Suprapubic skin (tissue), 4 donors: ENCODE data around the gene TXLNG. TPM values are rescaled to one million over a fixed set of nuclear protein-coding genes. Genes with fewer than 3 reads are reported as not detected.
"Not testable (repeated sequence)": the region's sequence is repeated elsewhere in the genome, so short reads cannot be mapped to it uniquely, and the experiment has no call there.

Experiments used
- DNase-seq, 2 donors: peaks; one replicate each; pipeline ENCODE4 v3.0.0-alpha.2; 2019; ENCODE audit warnings: low spot score in 2 of 2
- H3K27ac ChIP-seq: fragments of 200-600 bp; sonication (generic); one replicate; pipeline ENCODE4 v1.5.1; 2019
- H3K27me3 ChIP-seq: fragments of 200-600 bp; sonication (generic); one replicate; pipeline ENCODE4 v1.5.1; 2019
- H3K36me3 ChIP-seq: fragments of 200-600 bp; sonication (generic); one replicate; pipeline ENCODE4 v1.5.1; 2019
- H3K4me1 ChIP-seq: fragments of 200-600 bp; sonication (generic); one replicate; pipeline ENCODE4 v1.5.1; 2019
- H3K4me3 ChIP-seq: fragments of 200-600 bp; sonication (generic); one replicate; pipeline ENCODE4 v1.5.1; 2019; ENCODE audit warnings: mild to moderate bottlenecking
- H3K9me3 ChIP-seq: fragments of 200-600 bp; sonication (generic); one replicate; pipeline ENCODE4 v1.5.1; 2019
- EP300 ChIP-seq: sonication (generic); formaldehyde crosslinking; IDR thresholded peaks from one replicate; pipeline ENCODE4 v1.6.1; 2017; ENCODE audit warnings: antibody characterized with exemption
- POLR2A ChIP-seq, 2 donors: fragments of 450-650 bp; IDR thresholded peaks; one replicate each; pipeline ENCODE4 v1.6.1; 2017; ENCODE audit warnings: antibody characterized with exemption in 2 of 2, mild to moderate bottlenecking in 2 of 2, moderate library complexity in 2 of 2
- POLR2AphosphoS5 ChIP-seq, 3 donors: sonication (generic); formaldehyde crosslinking; IDR thresholded peaks; one replicate each; pipeline ENCODE4 v1.6.1; 2017; ENCODE audit warnings: antibody characterized with exemption in 3 of 3
- WGBS: methylation state at CpG from one replicate; pipeline ENCODE4 v1.1.5; 2018; 5-methylcytosine and 5-hydroxymethylcytosine counted together
- total RNA-seq, 4 donors: library from RNA; depleted of rRNA; stranded (reverse); fragments of >200 nt; gene quantifications; one replicate each; pipeline ENCODE4 v1.1.0, GENCODE V29; 2016
- TF ChIP-seq, protein P1 (sequence below), 2 donors: fragments of 200-600 bp in 1 of 2; fragments of 450-650 bp in 1 of 2; sonication (generic) in 1 of 2; IDR thresholded peaks; one replicate each; pipeline ENCODE4 v1.5.1; 2016 to 2019; ENCODE audit warnings: antibody characterized with exemption in 2 of 2, mild to moderate bottlenecking in 1 of 2, moderate library complexity in 1 of 2

Gene TXLNG
- total RNA-seq, 4 donors from 2014 or later = 8.6 to 15.5 (median 14.5) TPM

GRCh38 chrX:16855363-16856075 is 69.3 kb downstream of the TXLNG start:
- 97% methylated on average over 5 of the region's 5 CpGs for WGBS
- Histone ChIP-seq H3K27ac (no peak overlapping the region), H3K36me3 (peaks cover 17% of the 10 kb centered on the region), H3K4me1 (no peaks in the 10 kb centered on the region), H3K27me3 (no peaks in the 10 kb centered on the region), H3K9me3 (no peaks in the 10 kb centered on the region), H3K4me3 (no peak overlapping the region)
- no peak for DNase-seq
- TF ChIP-seq EP300 (no peak), POLR2AphosphoS5 (IDR thresholded peaks at IDR 0.05) (no peak), POLR2A (IDR thresholded peaks at IDR 0.05) (no peak)
- TF ChIP-seq, protein P1, sequence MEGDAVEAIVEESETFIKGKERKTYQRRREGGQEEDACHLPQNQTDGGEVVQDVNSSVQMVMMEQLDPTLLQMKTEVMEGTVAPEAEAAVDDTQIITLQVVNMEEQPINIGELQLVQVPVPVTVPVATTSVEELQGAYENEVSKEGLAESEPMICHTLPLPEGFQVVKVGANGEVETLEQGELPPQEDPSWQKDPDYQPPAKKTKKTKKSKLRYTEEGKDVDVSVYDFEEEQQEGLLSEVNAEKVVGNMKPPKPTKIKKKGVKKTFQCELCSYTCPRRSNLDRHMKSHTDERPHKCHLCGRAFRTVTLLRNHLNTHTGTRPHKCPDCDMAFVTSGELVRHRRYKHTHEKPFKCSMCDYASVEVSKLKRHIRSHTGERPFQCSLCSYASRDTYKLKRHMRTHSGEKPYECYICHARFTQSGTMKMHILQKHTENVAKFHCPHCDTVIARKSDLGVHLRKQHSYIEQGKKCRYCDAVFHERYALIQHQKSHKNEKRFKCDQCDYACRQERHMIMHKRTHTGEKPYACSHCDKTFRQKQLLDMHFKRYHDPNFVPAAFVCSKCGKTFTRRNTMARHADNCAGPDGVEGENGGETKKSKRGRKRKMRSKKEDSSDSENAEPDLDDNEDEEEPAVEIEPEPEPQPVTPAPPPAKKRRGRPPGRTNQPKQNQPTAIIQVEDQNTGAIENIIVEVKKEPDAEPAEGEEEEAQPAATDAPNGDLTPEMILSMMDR (IDR thresholded peaks at IDR 0.05) = no peak

GRCh38 chrX:16856076-16856404 is 69.8 kb downstream of the TXLNG start:
- H3K27me3 ChIP-seq, DNase-seq, H3K9me3 ChIP-seq, H3K4me1 ChIP-seq, H3K27ac ChIP-seq, H3K4me3 ChIP-seq: not testable (repeated sequence)
- 80% methylated on average over 2 of the region's 2 CpGs for WGBS
- H3K36me3 ChIP-seq = peaks cover 17% of the 10 kb centered on the region

- DNase-seq = no peak
- no peaks in the 10 kb centered on the region for H3K4me1 ChIP-seq
- H3K36me3 ChIP-seq = peaks cover 19% of the 10 kb centered on the region
- H3K9me3 ChIP-seq = no peaks in the 10 kb centered on the region
- no peak overlapping the region for H3K4me3 ChIP-seq
- no peaks in the 10 kb centered on the region for H3K27me3 ChIP-seq
- no peak for TF ChIP-seq POLR2A (IDR thresholded peaks at IDR 0.05)
- no peak for TF ChIP-seq EP300
- no peak for TF ChIP-seq POLR2AphosphoS5 (IDR thresholded peaks at IDR 0.05)
- TF ChIP-seq, protein P1 (IDR thresholded peaks at IDR 0.05) = no peak
- H3K27ac ChIP-seq = no peak overlapping the region
Observed at GRCh38 chrX:16856744-16857143, 70.5 kb downstream of the TXLNG start.

GRCh38 chrX:16862829-16863228 is 76.6 kb downstream of the TXLNG start:
- H3K9me3 ChIP-seq = no peaks in the 10 kb centered on the region
- H3K27ac ChIP-seq = no peak overlapping the region
- TF ChIP-seq EP300 (no peak), POLR2A (IDR thresholded peaks at IDR 0.05) (no peak), POLR2AphosphoS5 (IDR thresholded peaks at IDR 0.05) (no peak)
- TF ChIP-seq, protein P1 (IDR thresholded peaks at IDR 0.05) = no peak
- peaks cover 4% of the 10 kb centered on the region for H3K4me1 ChIP-seq
- peaks cover 6% of the 10 kb centered on the region for H3K36me3 ChIP-seq
- H3K4me3 ChIP-seq = no peak overlapping the region
- DNase-seq = no peak
- no peaks in the 10 kb centered on the region for H3K27me3 ChIP-seq
- WGBS = 86% methylated on average over 2 of the region's 2 CpGs

DNA sequence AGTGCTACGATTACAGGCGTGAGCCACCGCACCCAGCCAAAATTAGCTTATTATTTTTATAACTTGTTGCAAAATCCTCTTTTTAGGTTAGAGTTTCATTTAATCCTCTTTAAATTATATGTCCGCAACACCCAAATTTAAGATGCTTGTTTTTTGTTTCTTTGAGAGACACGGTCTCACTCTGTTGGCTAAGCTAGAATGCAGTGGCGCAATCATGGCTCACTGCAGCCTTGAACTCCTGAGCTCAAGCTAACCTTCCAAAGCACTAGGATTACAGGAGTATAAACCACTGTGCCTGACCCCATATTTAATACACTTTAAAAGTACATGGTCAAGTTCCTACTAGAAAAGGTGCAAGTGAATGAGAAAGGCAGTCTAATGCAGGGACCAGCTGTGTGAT is 81.7 kb downstream of the TXLNG start:
- Histone ChIP-seq H3K27ac (no peak overlapping the region), H3K9me3 (no peaks in the 10 kb centered on the region), H3K4me3 (no peak overlapping the region), H3K36me3 (no peaks in the 10 kb centered on the region), H3K27me3 (no peaks in the 10 kb centered on the region), H3K4me1 (peaks cover 15% of the 10 kb centered on the region)
- WGBS = 94% methylated on average over 6 of the region's 6 CpGs
- no peak for DNase-seq
- TF ChIP-seq, protein P1 (IDR thresholded peaks at IDR 0.05) = no peak
- TF ChIP-seq POLR2A (IDR thresholded peaks at IDR 0.05) (no peak), POLR2AphosphoS5 (IDR thresholded peaks at IDR 0.05) (no peak), EP300 (no peak)

DNA sequence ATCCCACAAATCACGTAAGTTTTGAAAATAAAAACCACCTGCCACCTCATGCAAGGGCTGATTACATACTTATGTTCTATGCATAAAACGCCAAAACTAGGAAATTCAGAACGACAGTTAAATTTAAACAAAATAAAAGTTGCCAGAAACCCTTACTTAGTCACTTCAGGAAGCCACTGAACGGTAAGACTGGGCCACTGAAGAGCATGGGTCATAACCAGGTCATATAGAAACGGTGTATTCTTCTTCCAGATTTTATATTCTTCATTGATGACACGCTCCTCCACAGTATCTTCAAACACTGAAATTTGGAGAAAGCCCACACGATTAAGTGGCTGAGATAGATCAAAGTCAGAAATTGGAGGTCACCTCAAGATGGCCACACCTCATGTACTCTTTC is 82.7 kb downstream of the TXLNG start:
- Histone ChIP-seq H3K4me1 (peaks cover 15% of the 10 kb centered on the region), H3K36me3 (no peaks in the 10 kb centered on the region), H3K27ac (no peak overlapping the region), H3K9me3 (no peaks in the 10 kb centered on the region), H3K27me3 (no peaks in the 10 kb centered on the region), H3K4me3 (peak overlapping the region; percentile 69)
- WGBS = 28% methylated on average over 7 of the region's 7 CpGs
- no peak for DNase-seq
- no peak for TF ChIP-seq EP300
- TF ChIP-seq, protein P1 (IDR thresholded peaks at IDR 0.05) = no peak
- TF ChIP-seq POLR2A (IDR thresholded peaks at IDR 0.05) = no peak
- TF ChIP-seq POLR2AphosphoS5 (IDR thresholded peaks at IDR 0.05) = no peak
